Stimulated activated CD4-positive, alpha-beta T cell treated with anti-CD3 and anti-CD28 coated beads, Interleukin-2, amount 100 ng/mL, for 4 hours (primary cell): ENCODE results near the gene LMAN2.
"Not testable (repeated sequence)": the region's sequence is repeated elsewhere in the genome, so short reads cannot be mapped to it uniquely, and the experiment has no call there.

Experiments used
- DNase-seq: peaks from one replicate; pipeline ENCODE4 v3.0.0-alpha.2; 2020; ENCODE audit warnings: low read depth

LMAN2 gene

DNA sequence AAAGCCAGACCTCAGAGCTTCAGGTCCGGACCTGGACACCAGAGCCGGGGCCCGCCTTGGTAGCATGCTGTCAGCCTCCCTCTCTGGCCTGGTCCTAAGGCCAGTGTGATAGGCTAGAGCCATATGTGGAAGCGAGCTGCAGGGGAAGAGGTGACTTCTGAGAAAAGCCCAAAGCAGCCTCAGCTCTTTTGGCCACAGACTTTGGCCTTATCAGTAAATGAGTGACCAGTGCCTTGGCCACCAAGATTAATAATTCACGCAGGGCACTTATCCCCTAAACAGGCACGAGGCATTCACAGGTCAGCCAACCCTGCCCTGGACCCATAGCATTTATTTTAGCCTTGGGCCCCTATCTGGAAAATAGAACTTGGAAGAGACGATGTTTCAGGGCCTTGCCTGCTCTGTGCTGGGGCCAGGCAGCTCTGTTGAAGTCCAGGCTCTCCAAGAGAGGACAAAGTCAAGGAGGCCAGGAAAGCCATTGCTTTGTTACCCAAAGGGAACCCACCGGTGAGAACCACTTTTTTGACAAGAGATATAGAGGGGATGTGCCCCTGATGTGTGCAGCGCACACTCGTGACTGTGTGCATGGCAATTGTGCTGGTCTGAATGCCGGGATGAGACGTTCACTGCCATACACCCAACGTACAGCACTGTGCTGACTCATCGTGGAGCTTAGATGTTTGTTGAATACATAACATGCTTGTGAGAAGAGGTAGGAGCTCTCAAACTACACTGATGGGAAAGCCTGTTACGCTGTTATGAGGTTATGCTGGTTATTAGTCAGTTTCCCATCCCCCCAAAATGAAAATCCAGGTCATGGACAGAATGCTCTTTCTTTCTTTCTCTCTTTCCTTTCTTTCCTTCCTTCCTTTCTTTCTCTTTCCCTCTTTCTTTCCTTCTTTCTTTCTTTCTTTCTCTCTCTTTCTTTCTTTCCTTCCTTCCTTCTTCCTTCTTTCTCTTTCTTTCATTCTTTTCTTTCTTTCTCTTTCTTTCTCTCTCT, 27.7 kb upstream of the LMAN2 start:
- DNase-seq: no peak

- DNase-seq: no peak
Observed at GRCh38 chr5:177377851-177378776, 26.6 kb upstream of the LMAN2 start.

DNA sequence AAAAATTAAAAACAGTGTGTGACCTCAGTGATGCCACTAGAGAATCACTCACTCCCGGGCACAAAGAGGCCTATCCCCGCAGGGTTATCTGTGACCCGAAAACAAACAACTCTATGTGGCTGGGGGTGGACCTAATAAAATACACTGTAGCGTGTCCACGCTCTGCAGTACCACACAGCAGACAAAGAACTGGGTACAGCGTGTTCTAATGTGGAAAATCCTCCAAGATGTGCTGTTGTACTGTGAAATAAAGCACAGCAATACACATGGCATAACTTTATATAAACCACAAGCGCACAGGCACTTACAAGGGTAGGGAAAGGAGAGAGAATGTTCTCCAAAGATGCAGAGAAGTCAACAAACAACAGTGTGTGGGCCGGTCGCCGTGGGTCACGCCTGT, 24.6 kb upstream of the LMAN2 start:
- DNase-seq: no peak

- not testable (repeated sequence) for DNase-seq
Observed at GRCh38 chr5:177375516-177375915, 24.0 kb upstream of the LMAN2 start.

DNA sequence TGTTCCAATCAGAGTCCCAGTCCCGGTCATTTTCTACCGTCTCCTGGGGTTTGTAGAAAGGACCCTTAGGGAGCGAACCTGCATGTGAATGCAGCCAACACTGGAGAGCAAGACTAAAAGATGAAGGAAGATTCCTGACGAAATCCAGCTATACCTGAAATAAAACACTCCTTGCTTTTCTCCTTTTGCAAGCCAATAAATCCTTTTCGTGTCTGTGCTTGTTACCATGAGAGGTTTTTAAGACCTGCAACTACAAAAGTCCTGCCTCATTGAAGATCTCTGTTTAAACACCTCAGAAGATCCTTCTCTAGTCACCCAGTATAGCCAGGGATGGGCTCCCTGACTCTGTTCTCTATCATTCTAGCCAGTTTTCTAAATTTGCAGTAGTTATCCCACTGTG, 22.7 kb upstream of the LMAN2 start:
- no peak for DNase-seq

DNA sequence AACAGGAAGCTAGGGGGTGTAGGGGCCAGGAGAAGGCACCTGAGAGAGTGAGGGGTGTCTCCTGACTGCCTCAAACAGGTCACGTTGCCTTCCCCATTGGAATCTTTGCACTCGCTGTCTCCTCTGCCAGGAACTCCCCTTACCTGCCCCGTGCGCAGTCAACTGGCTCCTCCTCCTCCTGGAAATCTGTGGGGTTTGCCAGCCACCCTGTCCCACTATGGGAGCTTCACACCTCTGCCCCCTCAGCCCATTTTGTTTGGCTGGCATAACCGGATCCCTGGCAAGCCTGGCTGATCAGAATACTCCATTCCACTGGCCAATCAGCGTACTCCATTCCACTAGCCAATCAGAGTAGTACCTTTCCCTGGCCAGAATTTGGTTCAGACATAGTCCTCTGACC, 22.3 kb upstream of the LMAN2 start:
- DNase-seq: no peak

DNA sequence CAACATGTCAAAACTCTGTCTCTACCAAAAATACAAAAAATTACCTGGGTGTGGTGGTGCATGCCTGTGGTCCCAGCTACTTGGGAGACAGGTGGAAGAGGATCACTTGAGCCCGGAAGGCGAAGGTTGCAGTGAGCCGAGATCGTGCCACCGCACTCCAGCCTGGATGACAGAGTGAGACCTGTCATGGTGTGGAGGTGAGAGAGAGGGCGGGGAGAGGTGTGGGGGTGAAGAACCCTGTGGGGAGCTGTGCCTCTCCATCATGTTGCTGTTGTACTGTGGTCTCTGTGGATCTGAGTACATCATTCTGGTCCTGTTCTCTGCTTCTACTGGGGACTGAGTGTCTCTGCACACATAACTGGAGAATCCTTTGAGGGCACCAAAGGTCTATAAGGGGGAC, 21.4 kb upstream of the LMAN2 start:
- no peak for DNase-seq

DNA sequence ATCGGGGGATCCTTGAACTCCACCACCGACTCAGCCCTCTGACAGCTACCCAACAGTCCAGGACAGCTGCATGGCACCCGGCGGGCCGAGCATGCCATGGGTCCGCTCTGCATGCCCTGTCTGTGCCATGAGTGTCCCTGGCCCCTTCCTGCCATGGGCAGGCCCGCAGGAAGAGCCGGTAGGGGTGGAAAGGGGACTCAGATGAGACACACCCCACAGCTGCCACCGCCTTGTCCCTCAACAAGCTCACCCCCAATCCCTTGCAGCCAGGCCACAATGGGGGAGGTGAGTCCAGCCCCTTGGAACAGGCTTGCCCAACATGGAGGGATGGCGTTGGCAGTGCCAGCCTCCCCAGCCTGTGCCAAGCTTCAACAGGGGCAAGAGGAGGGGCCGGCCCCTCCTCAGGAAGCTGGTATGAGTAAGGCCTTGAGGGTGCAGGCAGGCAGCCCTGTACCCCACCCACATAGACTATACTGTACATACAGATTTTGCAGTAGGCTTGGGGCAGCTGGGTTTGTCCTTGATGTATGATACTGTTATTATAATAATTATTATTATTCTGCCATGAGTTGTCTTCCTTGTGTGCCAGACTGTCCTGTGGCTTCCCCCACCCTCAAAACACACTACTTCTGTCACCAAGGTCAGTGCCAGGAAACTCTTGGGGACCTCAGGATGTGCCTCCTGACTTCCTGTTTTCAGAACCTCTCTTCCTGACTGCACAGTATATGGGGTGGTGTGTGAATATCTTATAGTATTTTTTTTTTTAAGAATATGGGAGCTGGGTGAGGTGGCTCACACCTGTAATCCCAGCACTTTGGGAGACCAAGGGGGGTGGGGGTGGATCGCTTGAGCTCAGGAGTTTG, 20.8 kb upstream of the LMAN2 start:
- no peak for DNase-seq

- no peak for DNase-seq
Observed at GRCh38 chr5:177371120-177372033, 19.9 kb upstream of the LMAN2 start.

- DNase-seq: no peak
Observed at GRCh38 chr5:177370488-177371119, 19.1 kb upstream of the LMAN2 start.

DNA sequence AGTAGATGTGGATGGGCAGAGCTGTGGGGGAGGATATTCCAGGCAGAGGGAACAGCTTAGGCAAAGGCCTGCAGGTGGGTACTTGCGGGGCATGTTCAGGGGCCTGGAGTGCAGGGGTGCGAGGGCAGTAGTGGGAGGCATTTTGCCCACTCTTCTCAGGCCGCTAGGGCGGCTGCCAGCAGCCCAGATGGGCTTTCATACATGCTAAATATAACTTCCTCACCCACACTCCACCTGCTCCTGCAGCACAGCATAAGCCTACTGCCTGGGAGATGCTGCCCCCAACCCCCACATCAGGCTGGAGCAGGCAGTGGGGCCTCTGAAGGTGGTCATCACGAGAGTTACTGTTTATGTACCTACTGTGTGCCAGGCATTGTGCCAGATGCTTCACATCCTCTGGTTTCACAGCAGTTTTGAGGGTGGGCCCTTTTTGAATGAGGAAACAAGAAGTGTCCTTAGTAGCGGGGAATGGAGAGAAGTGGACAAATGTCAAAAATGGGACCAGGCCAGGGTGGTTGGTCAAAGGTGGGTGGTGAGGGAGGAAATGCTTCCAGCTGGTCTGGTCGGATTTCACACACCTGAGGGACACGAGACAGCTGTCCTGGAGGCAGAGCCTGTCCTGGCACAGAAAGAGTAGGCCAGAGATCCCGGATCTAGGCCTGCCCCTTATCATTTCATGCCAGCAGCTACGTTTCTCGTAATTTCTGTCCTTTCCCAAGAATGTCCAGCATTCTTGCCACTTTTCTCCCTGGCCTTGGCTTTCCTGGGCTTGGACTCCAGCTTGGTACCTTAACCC, 18.4 kb upstream of the LMAN2 start:
- DNase-seq: no peak

DNA sequence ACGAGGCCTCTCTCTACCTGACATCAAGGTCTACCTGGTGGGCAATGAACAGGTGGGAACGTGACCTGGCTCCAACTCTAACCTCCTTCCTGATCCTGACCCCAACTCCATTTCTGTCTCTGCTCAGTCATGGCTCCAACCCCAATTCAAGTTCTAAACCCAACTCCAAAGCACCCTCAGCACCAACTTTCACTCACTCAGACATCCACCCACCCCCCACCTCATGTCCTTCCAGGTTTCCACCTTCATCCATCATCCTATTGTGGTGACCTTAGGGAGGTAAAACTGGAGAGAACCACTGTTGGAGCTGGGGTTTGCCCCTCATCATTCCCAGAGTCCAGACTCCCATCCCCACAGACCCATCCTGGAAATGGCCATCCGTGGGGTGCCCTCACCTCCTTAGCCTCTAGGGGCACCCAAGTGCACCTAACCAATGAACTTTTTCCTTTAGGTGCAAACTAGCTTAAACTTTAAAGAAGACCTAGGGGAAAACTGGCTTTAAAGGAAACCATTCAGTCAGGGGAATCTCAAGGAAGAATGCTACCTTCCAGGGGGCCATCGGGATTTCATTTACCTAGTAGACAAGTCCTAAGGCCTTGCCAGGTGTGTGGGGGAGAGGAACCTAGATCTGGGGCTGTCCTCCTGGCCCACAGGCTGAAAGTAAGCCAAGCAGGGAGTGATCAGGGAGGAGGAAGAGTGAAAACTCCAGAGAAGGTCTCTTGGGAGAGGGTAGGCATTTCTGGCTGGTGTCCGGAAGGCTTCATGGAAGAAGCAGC, 17.6 kb upstream of the LMAN2 start:
- no peak for DNase-seq

GRCh38 chr5:177367981-177368868, 16.8 kb upstream of the LMAN2 start:
- no peak for DNase-seq

GRCh38 chr5:177367323-177367848, 15.9 kb upstream of the LMAN2 start:
- no peak for DNase-seq

GRCh38 chr5:177366528-177367322, 15.3 kb upstream of the LMAN2 start:
- DNase-seq: no peak

- no peak for DNase-seq
Observed at GRCh38 chr5:177365845-177366527, 14.5 kb upstream of the LMAN2 start.
